T-cell (primary cell): ENCODE measurements around the gene ABCA1. TPM values are rescaled to one million over a fixed set of nuclear protein-coding genes. Genes with fewer than 3 reads are reported as not detected.

ENCODE experiments used
- ATAC-seq, 4 experiments: fragments of 200-7000 bp in 3 of 4; fragments of 150-1000 bp in 1 of 4; cut with Tn5 transposase; replicated peaks in 1 of 4; 1 replicate in 3 of 4; 2 replicates in 1 of 4; pipeline ENCODE4 v1.10.0; 2021; ENCODE audit warnings: moderate library complexity in 3 of 4, mild to moderate bottlenecking in 2 of 4, moderate number of reproducible peaks in 1 of 4
- CTCF ChIA-PET, 2 donors: fragments of 300-600 bp; sonication (Branson Sonifier 250); formaldehyde crosslinking; loops; one replicate each; lab custom pipeline; 2022; ENCODE audit warnings: antibody characterized with exemption in 2 of 2; lab: Charles Lee
- POLR2A ChIA-PET, 2 donors: fragments of 300-600 bp; sonication (Branson Sonifier 250); formaldehyde crosslinking; loops; one replicate each; lab custom pipeline; 2022; ENCODE audit warnings: antibody characterized with exemption in 2 of 2; lab: Charles Lee
- DNase-seq, 35 experiments: peaks; one replicate each; pipeline versions ENCODE4 v3.0.0 to v3.0.0-alpha.2; 2013 to 2023
- H3K27ac ChIP-seq: one replicate; pipeline ENCODE4 v1.5.1; 2013; ENCODE audit warnings: low read length
- H3K27me3 ChIP-seq, 2 experiments: replicated peaks in 1 of 2; 1 replicate in 1 of 2; 2 replicates in 1 of 2; pipeline versions ENCODE4 v1.6.1 to v1.7.0; 2013; ENCODE audit warnings: low read length in 1 of 2, mixed read lengths in 1 of 2; ENCODE audit not compliant: control insufficient read depth in 2 of 2, insufficient read depth in 2 of 2; ENCODE audit errors: extremely low read depth in 1 of 2
- H3K36me3 ChIP-seq, 2 donors: 1 replicate in 1 of 2; 2 replicates in 1 of 2; pipeline versions ENCODE4 v1.6.1 to v1.7.0; 2013; ENCODE audit warnings: low read length in 1 of 2; ENCODE audit not compliant: control insufficient read depth in 2 of 2, insufficient read depth in 1 of 2; ENCODE audit errors: extremely low read depth in 1 of 2
- H3K4me1 ChIP-seq, 2 experiments: 1 replicate in 1 of 2; 2 replicates in 1 of 2; pipeline versions ENCODE4 v1.6.1 to v1.7.0; 2013; ENCODE audit warnings: low read length in 2 of 2, mixed read lengths in 1 of 2; ENCODE audit not compliant: insufficient read depth in 2 of 2, control insufficient read depth in 1 of 2; ENCODE audit errors: extremely low read depth in 1 of 2
- H3K4me3 ChIP-seq, 2 donors: 1 replicate in 1 of 2; 2 replicates in 1 of 2; pipeline versions ENCODE4 v1.5.1 to v1.7.0; 2013; ENCODE audit warnings: mild to moderate bottlenecking in 2 of 2, low read length in 1 of 2, moderate library complexity in 1 of 2; ENCODE audit not compliant: control insufficient read depth in 1 of 2; ENCODE audit errors: extremely low read depth in 1 of 2
- H3K9me3 ChIP-seq: 2 replicates; pipeline ENCODE4 v1.7.0; 2013
- H3K27ac Mint-ChIP-seq, 2 donors: one replicate each; pipeline ENCODE4 v1.8.0; 2020 to 2021; ENCODE audit warnings: mild to moderate bottlenecking in 2 of 2, mixed read lengths in 2 of 2
- H3K27me3 Mint-ChIP-seq, 2 donors: one replicate each; pipeline ENCODE4 v1.8.0; 2021 to 2022; ENCODE audit warnings: mixed read lengths in 2 of 2
- H3K36me3 Mint-ChIP-seq: one replicate; pipeline ENCODE4 v1.8.0; 2021; ENCODE audit warnings: mixed read lengths
- H3K4me1 Mint-ChIP-seq, 3 donors: one replicate each; pipeline ENCODE4 v1.8.0; 2020 to 2022; ENCODE audit warnings: mixed read lengths in 3 of 3, mild to moderate bottlenecking in 1 of 3
- H3K4me3 Mint-ChIP-seq, 3 donors: one replicate each; pipeline ENCODE4 v1.8.0; 2020 to 2022; ENCODE audit warnings: mild to moderate bottlenecking in 3 of 3, mixed read lengths in 3 of 3, moderate library complexity in 3 of 3
- H3K9me3 Mint-ChIP-seq, 3 donors: one replicate each; pipeline ENCODE4 v1.8.0; 2020 to 2022; ENCODE audit warnings: mixed read lengths in 3 of 3
- WGBS: methylation state at CpG from one replicate; pipeline ENCODE4 v1.1.5; 2013; ENCODE audit warnings: missing lambda C conversion rate; ENCODE audit not compliant: insufficient coverage; 5-methylcytosine and 5-hydroxymethylcytosine counted together
- total RNA-seq, 35 experiments: library from RNA in 6 of 35; stranded (reverse) in 6 of 35; fragments of 120-200 nt in 1 of 35; gene quantifications; one replicate each; pipeline versions ENCODE4 v1.2.1 to v1.2.4 and lab custom pipeline; 2013 to 2026

Gene ABCA1
- total RNA-seq, 5 donors from 2014 or later (not counting 1 experiment from before 2014, with no cell fraction given) = 0.41 to 4.7 (median 0.62) TPM

DNA sequence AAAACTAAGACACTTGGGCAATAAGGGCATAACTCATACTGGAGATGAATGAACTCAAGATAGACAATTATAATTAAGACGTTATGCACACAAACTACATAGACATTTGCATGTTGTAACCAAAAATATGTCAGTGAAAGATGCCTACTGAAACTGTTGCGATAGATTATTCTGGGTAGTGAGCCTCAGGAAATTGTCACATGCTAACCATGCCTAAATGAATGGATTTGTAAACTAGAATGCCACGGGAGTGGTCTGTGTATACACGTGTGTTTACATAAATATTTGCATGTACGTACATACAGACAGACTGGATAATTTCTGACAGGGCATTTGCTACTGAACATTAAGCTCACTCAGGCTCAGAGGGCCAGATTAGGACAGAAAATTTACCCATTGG is 162.8 kb downstream of the ABCA1 start:
- no peak overlapping the region for H3K27ac Mint-ChIP-seq
- no peak overlapping the region for H3K27ac ChIP-seq

DNA sequence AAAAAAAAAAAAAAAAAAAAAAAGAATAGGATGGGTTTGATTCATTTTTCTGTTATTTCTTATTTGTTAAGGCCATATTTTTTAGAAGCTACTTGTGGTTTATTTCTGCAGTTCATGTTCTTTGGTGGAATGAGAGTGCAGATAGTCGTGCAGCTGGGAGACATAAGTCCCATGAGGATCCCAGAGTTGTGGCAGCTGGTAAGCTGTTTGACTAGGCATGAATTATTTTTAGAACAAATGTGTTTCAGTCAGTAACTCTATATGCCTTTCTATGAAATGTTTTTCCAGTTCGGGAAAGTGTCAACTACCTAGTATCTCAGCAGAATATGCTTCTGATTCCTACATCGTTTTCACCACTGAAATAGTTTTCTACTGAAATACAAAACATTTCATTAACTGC is 169.0 kb downstream of the ABCA1 start:
- H3K36me3 Mint-ChIP-seq = peaks cover 11% of the 10 kb centered on the region
- peaks cover 0 to 7% (median 6%) of the 10 kb centered on the region in 3 donors for H3K4me1 Mint-ChIP-seq
- no peaks in the 10 kb centered on the region for H3K9me3 Mint-ChIP-seq
- ATAC-seq (no peak), DNase-seq (no peak)
- ChIA-PET CTCF (interaction anchor here (0.7 to 1.0 kb wide), 3 partner anchors 15 to 1837 kb away, joined by 3 to 6 read pairs (median 4); no protein-coding TSS in a partner anchor), POLR2A (no interaction called here)
- peak overlapping the region in 1 of 2 donors; percentile 16 for H3K27ac Mint-ChIP-seq
- Histone ChIP-seq H3K4me3 (no peak overlapping the region), H3K27me3 (peaks cover 0 to 2% of the 10 kb centered on the region in 2 experiments), H3K36me3 (peaks cover 0 to 4% of the 10 kb centered on the region in 2 donors), H3K9me3 (no peaks in the 10 kb centered on the region), H3K27ac (no peak overlapping the region), H3K4me1 (peaks cover 2 to 6% of the 10 kb centered on the region in 2 experiments)
- no peak overlapping the region for H3K4me3 Mint-ChIP-seq
- H3K27me3 Mint-ChIP-seq = no peaks in the 10 kb centered on the region
- no CpG with 5 or more reads among the region's 3 CpGs for WGBS

More for the DNA sequence above, 162.8 kb downstream of the ABCA1 start:
- peaks cover 4% of the 10 kb centered on the region for H3K36me3 Mint-ChIP-seq
- Histone ChIP-seq H3K4me3 (no peak overlapping the region), H3K36me3 (no peaks in the 10 kb centered on the region), H3K4me1 (peaks cover 2 to 13% of the 10 kb centered on the region in 2 experiments), H3K9me3 (no peaks in the 10 kb centered on the region), H3K27me3 (peaks cover 0 to 8% of the 10 kb centered on the region in 2 experiments)
- peak overlapping the region; percentile 86 to 92 (median 91) for H3K4me3 Mint-ChIP-seq
- DNase-seq (no peak), ATAC-seq (no peak)
- ChIA-PET POLR2A (interaction anchor here in 1 of 2 donors (0.5 kb wide), 1 partner anchor 14 kb away, joined by 5 read pairs; no protein-coding TSS in a partner anchor), CTCF (no interaction called here)
- H3K4me1 Mint-ChIP-seq = peaks cover 0 to 10% (median 6%) of the 10 kb centered on the region in 3 donors
- no peaks in the 10 kb centered on the region for H3K27me3 Mint-ChIP-seq
- no peaks in the 10 kb centered on the region for H3K9me3 Mint-ChIP-seq
- WGBS = 83% methylated on average over 1 of the region's 5 CpGs

DNA sequence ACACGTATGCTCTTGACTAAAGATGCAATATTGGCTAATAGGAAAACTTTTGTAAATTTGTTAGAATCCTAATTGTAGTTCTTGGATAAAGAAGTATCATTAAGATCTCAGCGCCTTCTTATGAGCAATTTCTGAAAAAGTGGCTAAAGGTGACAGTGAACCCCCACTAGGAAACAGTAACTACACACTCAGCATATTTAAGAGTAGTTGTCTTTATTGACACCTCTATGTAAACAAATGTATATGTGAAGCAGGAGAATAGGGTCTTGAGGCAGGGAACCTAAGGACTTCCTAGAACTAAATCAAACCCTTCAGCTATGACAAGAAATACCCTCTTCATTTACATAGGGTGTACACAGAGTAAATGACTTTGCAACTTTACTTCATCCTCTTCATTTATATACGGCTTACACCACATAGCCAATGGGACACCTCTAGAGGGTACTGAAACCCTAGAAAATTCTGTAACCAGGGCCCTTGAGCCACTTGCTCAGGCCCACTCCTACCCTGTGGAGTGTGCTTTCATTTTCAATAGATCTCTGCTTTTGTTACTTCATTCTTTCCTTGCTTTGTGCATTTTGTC is 177.7 kb downstream of the ABCA1 start:
- POLR2A ChIA-PET = no interaction called here
- 100% methylated on average over 1 of the region's 3 CpGs for WGBS
- H3K4me3 Mint-ChIP-seq = no peak overlapping the region

DNA sequence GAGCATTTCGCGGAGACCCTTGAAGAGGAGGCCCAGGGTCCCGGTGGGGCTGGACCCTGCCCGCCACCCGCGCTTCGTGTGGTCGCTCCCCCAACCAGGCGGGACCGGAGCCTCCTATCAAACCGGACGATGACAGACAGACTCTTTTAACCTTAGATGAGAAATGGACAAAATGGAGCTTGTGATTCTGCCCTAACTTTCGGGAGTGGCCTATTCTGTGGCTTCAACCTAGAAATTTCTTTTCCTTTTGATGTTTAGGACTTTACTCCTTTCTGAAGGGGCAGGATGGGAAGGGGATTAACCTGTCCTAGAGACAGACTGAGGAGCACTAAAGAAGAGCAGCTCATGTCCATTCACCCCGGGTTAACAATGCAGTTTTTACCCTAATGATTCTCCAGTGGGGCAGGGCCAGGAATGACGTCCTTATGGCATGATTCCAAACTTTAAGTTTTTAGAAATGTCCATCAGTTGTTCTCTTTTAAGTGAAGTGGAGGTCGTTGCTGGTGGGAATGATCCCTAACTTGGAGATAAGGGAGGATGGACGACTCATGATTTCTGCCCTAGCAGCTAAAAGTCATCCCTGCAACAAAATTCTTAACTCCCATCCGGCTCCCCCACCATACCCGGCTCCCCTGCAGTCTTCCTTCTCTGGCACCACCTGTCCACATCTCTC is 179.5 kb downstream of the ABCA1 start:
- peak overlapping the region; percentile 90 for H3K27ac ChIP-seq
- ChIA-PET CTCF (interaction anchor here (1.3 to 1.8 kb wide), 2 partner anchors 14 to 15 kb away, joined by 3 to 4 read pairs; no protein-coding TSS in a partner anchor), POLR2A (interaction anchor here (0.6 to 2.0 kb wide), 4 partner anchors 12 to 669 kb away, joined by 3 to 14 read pairs (median 4); no protein-coding TSS in a partner anchor)
- H3K9me3 ChIP-seq = no peaks in the 10 kb centered on the region
- no peak for ATAC-seq
- Mint-ChIP-seq H3K36me3 (peaks cover 11% of the 10 kb centered on the region), H3K4me1 (peaks cover 18 to 25% (median 19%) of the 10 kb centered on the region in 3 donors), H3K27me3 (no peaks in the 10 kb centered on the region), H3K9me3 (no peaks in the 10 kb centered on the region), H3K27ac (peak overlapping the region; percentile 96), H3K4me3 (peak overlapping the region; percentile 81 to 93 (median 90))
- H3K4me1 ChIP-seq = peaks cover 6 to 13% of the 10 kb centered on the region in 2 experiments
- H3K36me3 ChIP-seq = peaks cover 0 to 6% of the 10 kb centered on the region in 2 donors
- H3K4me3 ChIP-seq = peak overlapping the region; percentile 74 to 94
- DNase-seq = peak in 1 of 35 experiments; percentile 32
- 26% methylated on average over 7 of the region's 19 CpGs for WGBS
- no peaks in the 10 kb centered on the region for H3K27me3 ChIP-seq

More for the DNA sequence above, 177.7 kb downstream of the ABCA1 start:
- Histone ChIP-seq H3K36me3 (peaks cover 0 to 11% of the 10 kb centered on the region in 2 donors), H3K4me3 (no peak overlapping the region), H3K27ac (no peak overlapping the region), H3K9me3 (no peaks in the 10 kb centered on the region), H3K27me3 (no peaks in the 10 kb centered on the region), H3K4me1 (peaks cover 6 to 13% of the 10 kb centered on the region in 2 experiments)
- ATAC-seq (no peak), DNase-seq (no peak)
- Mint-ChIP-seq H3K4me1 (peaks cover 18 to 25% (median 19%) of the 10 kb centered on the region in 3 donors), H3K36me3 (peaks cover 18% of the 10 kb centered on the region), H3K9me3 (no peaks in the 10 kb centered on the region), H3K27ac (no peak overlapping the region), H3K27me3 (no peaks in the 10 kb centered on the region)
- CTCF ChIA-PET = interaction anchor here in 1 of 2 donors (0.7 kb wide), 1 partner anchor 67 kb away, joined by 3 read pairs; no protein-coding TSS in a partner anchor

DNA sequence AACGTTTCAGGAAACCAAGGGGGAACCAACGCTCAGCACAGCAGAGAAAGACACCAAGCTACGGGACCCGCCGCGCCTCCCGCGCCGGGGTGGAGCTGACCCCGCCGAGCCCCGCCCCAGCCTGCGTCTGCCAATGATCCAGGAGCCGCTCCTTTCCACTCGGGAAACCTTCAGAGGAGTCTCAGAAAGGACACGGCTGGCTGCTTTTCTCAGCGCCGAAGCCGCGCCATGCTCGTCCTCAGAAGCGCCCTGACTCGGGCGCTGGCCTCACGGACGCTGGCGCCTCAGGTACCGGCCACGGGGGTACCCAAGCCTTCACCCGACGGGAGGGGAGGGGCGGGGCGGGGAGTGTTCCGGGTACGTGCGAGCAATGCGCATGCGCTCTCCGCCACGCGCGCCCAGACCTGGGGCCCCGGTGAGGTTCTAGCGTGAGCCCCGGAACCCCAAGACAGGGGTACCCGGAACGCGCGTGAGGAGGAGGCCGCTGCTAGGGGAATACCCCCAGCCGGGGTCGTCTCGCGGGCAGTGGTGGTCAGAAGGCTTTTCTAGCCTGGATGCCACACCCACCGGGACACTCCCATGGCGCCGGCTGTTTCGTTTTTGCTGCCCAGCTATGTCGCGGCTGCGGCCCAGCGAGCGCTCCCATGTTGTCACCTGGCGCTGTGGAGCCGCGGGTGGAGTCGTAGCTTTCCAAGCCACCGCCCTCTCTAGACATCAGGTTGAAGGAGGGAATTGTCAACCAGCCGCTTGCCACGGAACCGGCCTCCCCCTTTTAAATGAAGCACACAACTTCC is 180.2 kb downstream of the ABCA1 start, which contains the start of gene NIPSNAP3A:
TSS of gene NIPSNAP3A (plus strand) at position 119 of the 794 bp plus-strand sequence. CDS start at position 229, 110 bp downstream.
- Histone ChIP-seq H3K4me1 (peaks cover 6 to 13% of the 10 kb centered on the region in 2 experiments), H3K27ac (peak within 1 kb of the TSS; percentile 90), H3K4me3 (peak within 1 kb of the TSS; percentile 74 to 94), H3K36me3 (peaks cover 0 to 5% of the 10 kb centered on the region in 2 donors), H3K9me3 (no peaks in the 10 kb centered on the region), H3K27me3 (no peaks in the 10 kb centered on the region)
- H3K4me1 Mint-ChIP-seq = peaks cover 18 to 27% (median 21%) of the 10 kb centered on the region in 3 donors
- WGBS = under 1% methylated on average over 60 of the region's 71 CpGs
- ChIA-PET POLR2A (interaction anchor here (0.5 to 2.0 kb wide), 5 partner anchors 12 to 977 kb away, joined by 3 to 14 read pairs (median 4); no protein-coding TSS in a partner anchor), CTCF (interaction anchor here (0.6 to 1.8 kb wide), 4 partner anchors 15 to 945 kb away, joined by 3 to 4 read pairs (median 3); no protein-coding TSS in a partner anchor)
- peak within 1 kb of the TSS; percentile 81 to 93 (median 90) for H3K4me3 Mint-ChIP-seq
- DNase-seq = peak; percentile 72 to 93 (median 82)
- no peaks in the 10 kb centered on the region for H3K9me3 Mint-ChIP-seq
- H3K27me3 Mint-ChIP-seq = no peaks in the 10 kb centered on the region
- peaks cover 11% of the 10 kb centered on the region for H3K36me3 Mint-ChIP-seq
- ATAC-seq = peak; percentile 89 to 92 (median 92)
- peak within 1 kb of the TSS; percentile 96 for H3K27ac Mint-ChIP-seq
